ENCODE measurements around the gene OOSP4A. TPM values are rescaled to one million over a fixed set of nuclear protein-coding genes. Genes with fewer than 3 reads are reported as not detected.
"Not testable (repeated sequence)": the region's sequence is repeated elsewhere in the genome, so short reads cannot be mapped to it uniquely, and the experiment has no call there.

The OOSP4A gene
- total and polyA plus RNA-seq, 7 donors, result not detected

- WGBS, 2 donors, result 95 to 98% methylated on average over 3 of the region's 3 CpGs
- Histone ChIP-seq H3K4me3 (no peak overlapping the region), H3K9me3 (no peaks in the 10 kb centered on the region), H3K27ac (no peak overlapping the region), H3K27me3 (no peaks in the 10 kb centered on the region), H3K4me1 (no peaks in the 10 kb centered on the region), H3K36me3 (no peaks in the 10 kb centered on the region)
- TF ChIP-seq EP300 (IDR thresholded peaks at IDR 0.05) (no peak), CTCF (IDR thresholded peaks at IDR 0.05) (no peak), POLR2AphosphoS5 (IDR thresholded peaks at IDR 0.05) (no peak), POLR2A (IDR thresholded peaks at IDR 0.05) (no peak)
- intact Hi-C loops (cut with DNase I), result no loop called here
- DNase-seq, result no peak
Measured at GRCh38 chr11:59966201-59966600, 2.4 kb downstream of the OOSP4A start.

- Histone ChIP-seq H3K4me1 (no peaks in the 10 kb centered on the region), H3K36me3 (no peaks in the 10 kb centered on the region), H3K9me3 (no peaks in the 10 kb centered on the region), H3K27me3 (no peaks in the 10 kb centered on the region), H3K4me3 (no peak overlapping the region), H3K27ac (no peak overlapping the region)
- no peak for DNase-seq
- intact Hi-C loops (cut with DNase I), result no loop called here
- WGBS, 2 donors, result 88 to 92% methylated on average over 3 of the region's 3 CpGs
- no peak for TF ChIP-seq POLR2AphosphoS5 (IDR thresholded peaks at IDR 0.05)
- TF ChIP-seq CTCF (IDR thresholded peaks at IDR 0.05), result no peak
- no peak for TF ChIP-seq EP300 (IDR thresholded peaks at IDR 0.05)
- no peak for TF ChIP-seq POLR2A (IDR thresholded peaks at IDR 0.05)
Measured at GRCh38 chr11:59967677-59968394, 4.0 kb downstream of the OOSP4A start.

- H3K27ac ChIP-seq, result no peak overlapping the region
- H3K36me3 ChIP-seq, result no peaks in the 10 kb centered on the region
- 93 to 95% methylated on average over 1 of the region's 1 CpG for WGBS, 2 donors
- intact Hi-C loops (cut with DNase I), result no loop called here
- H3K27me3 ChIP-seq, result no peaks in the 10 kb centered on the region
- TF ChIP-seq POLR2A (IDR thresholded peaks at IDR 0.05) (no peak), POLR2AphosphoS5 (IDR thresholded peaks at IDR 0.05) (no peak), EP300 (IDR thresholded peaks at IDR 0.05) (no peak)
- no peak for DNase-seq
- no peaks in the 10 kb centered on the region for H3K4me1 ChIP-seq
- no peak overlapping the region for H3K4me3 ChIP-seq
- no peaks in the 10 kb centered on the region for H3K9me3 ChIP-seq
Measured at GRCh38 chr11:59968395-59968783, 4.6 kb downstream of the OOSP4A start.

- no peak overlapping the region for H3K27ac ChIP-seq
- H3K4me3 ChIP-seq, result no peak overlapping the region
- no peak for DNase-seq
- H3K36me3 ChIP-seq, result no peaks in the 10 kb centered on the region
- intact Hi-C loops (cut with DNase I), result no loop called here
- H3K9me3 ChIP-seq, result no peaks in the 10 kb centered on the region
- H3K4me1 ChIP-seq, result no peaks in the 10 kb centered on the region
- WGBS, 2 donors, result 46 to 67% methylated on average over 5 of the region's 5 CpGs
- no peaks in the 10 kb centered on the region for H3K27me3 ChIP-seq
- TF ChIP-seq CTCF (IDR thresholded peaks at IDR 0.05) (no peak), POLR2A (IDR thresholded peaks at IDR 0.05) (no peak)
Measured at GRCh38 chr11:59973097-59973496, 9.3 kb downstream of the OOSP4A start.

GRCh38 chr11:59981106-59981770 lies 17.4 kb downstream of the OOSP4A start:
- no peak for DNase-seq
- H3K27ac ChIP-seq, result no peak overlapping the region
- no peaks in the 10 kb centered on the region for H3K36me3 ChIP-seq
- H3K9me3 ChIP-seq, result no peaks in the 10 kb centered on the region
- intact Hi-C loops (cut with DNase I), result no loop called here
- WGBS, 2 donors, result 95 to 96% methylated on average over 4 of the region's 4 CpGs
- no peak overlapping the region for H3K4me3 ChIP-seq
- no peaks in the 10 kb centered on the region for H3K27me3 ChIP-seq
- TF ChIP-seq EP300 (IDR thresholded peaks at IDR 0.05) (no peak), POLR2AphosphoS5 (IDR thresholded peaks at IDR 0.05) (no peak), POLR2A (IDR thresholded peaks at IDR 0.05) (no peak)
- H3K4me1 ChIP-seq, result no peaks in the 10 kb centered on the region

GRCh38 chr11:59982037-59982436 lies 18.2 kb downstream of the OOSP4A start:
- H3K4me1 ChIP-seq; H3K27me3 ChIP-seq; H3K9me3 ChIP-seq; H3K4me3 ChIP-seq; DNase-seq; intact Hi-C loops (cut with DNase I); H3K27ac ChIP-seq; H3K36me3 ChIP-seq: not testable (repeated sequence)
- 51 to 79% methylated on average over 4 of the region's 4 CpGs for WGBS, 2 donors

Measured in sigmoid colon (tissue), 7 donors.